MM.1S (cell line): ENCODE measurements around the gene DLGAP1.

ENCODE experiments used
- DNase-seq: peaks from one replicate; pipeline ENCODE4 v3.0.0-alpha.2; 2015
- H2AFZ ChIP-seq: fragments of 300-600 bp; sonication (generic); 2 replicates; pipeline ENCODE4 v1.6.0; 2016; ENCODE audit warnings: antibody characterized with exemption, low read length
- H3F3A ChIP-seq: fragments of 300-600 bp; sonication (generic); 2 replicates; pipeline ENCODE4 v1.6.1; 2016; ENCODE audit warnings: mild to moderate bottlenecking, antibody characterized with exemption, low read length, moderate library complexity, mixed read lengths; ENCODE audit not compliant: insufficient read depth
- H3K27ac ChIP-seq: fragments of 300-600 bp; sonication (generic); 2 replicates; pipeline ENCODE4 v1.5.1; 2016; ENCODE audit warnings: mild to moderate bottlenecking, low read length
- H3K27me3 ChIP-seq: fragments of 300-600 bp; sonication (generic); replicated peaks from 2 replicates; pipeline ENCODE4 v1.6.0; 2016; ENCODE audit warnings: low read length; ENCODE audit not compliant: insufficient read depth
- H3K36me3 ChIP-seq: fragments of 300-600 bp; sonication (generic); replicated peaks from 2 replicates; pipeline ENCODE4 v1.6.1; 2016; ENCODE audit warnings: mild to moderate bottlenecking, low read length, mixed read lengths; ENCODE audit not compliant: insufficient read depth
- H3K4me1 ChIP-seq: fragments of 300-600 bp; sonication (generic); 2 replicates; pipeline ENCODE4 v1.6.1; 2016; ENCODE audit warnings: low read length, mixed read lengths
- H3K4me2 ChIP-seq: fragments of 300-600 bp; sonication (generic); 2 replicates; pipeline ENCODE4 v1.6.0; 2016; ENCODE audit warnings: low read depth, low read length
- H3K4me3 ChIP-seq: fragments of 300-600 bp; sonication (generic); 2 replicates; pipeline ENCODE4 v1.5.1; 2016; ENCODE audit warnings: low read length, mixed read lengths
- H3K79me2 ChIP-seq: fragments of 300-600 bp; sonication (generic); 2 replicates; pipeline ENCODE4 v1.6.1; 2016; ENCODE audit warnings: mixed run types, low read length, mixed read lengths
- H3K9ac ChIP-seq: fragments of 300-600 bp; sonication (generic); 2 replicates; pipeline ENCODE4 v1.6.1; 2016; ENCODE audit warnings: low read length, mixed read lengths
- H3K9me2 ChIP-seq: fragments of 300-600 bp; sonication (generic); replicated peaks from 2 replicates; pipeline ENCODE4 v1.6.1; 2016; ENCODE audit warnings: mild to moderate bottlenecking, low read length, mixed read lengths; ENCODE audit not compliant: insufficient read depth
- H3K9me3 ChIP-seq: fragments of 300-600 bp; sonication (generic); replicated peaks from 2 replicates; pipeline ENCODE4 v1.6.1; 2016; ENCODE audit warnings: mild to moderate bottlenecking, low read length, mixed read lengths; ENCODE audit not compliant: insufficient read depth
- H4K20me1 ChIP-seq: fragments of 300-600 bp; sonication (generic); 2 replicates; pipeline ENCODE4 v1.6.1; 2016; ENCODE audit warnings: mild to moderate bottlenecking, low read length, moderate library complexity, mixed read lengths; ENCODE audit not compliant: insufficient read depth
- CTCF ChIP-seq: fragments of 300-600 bp; sonication (generic); IDR thresholded peaks from 2 replicates; pipeline ENCODE4 v1.5.1; 2016; ENCODE audit warnings: antibody characterized with exemption, low read length, mixed read lengths
- EZH2 ChIP-seq: fragments of 300-600 bp; sonication (generic); optimal IDR thresholded peaks from 2 replicates; pipeline ENCODE3; 2017; ENCODE audit warnings: low read depth, mild to moderate bottlenecking, antibody characterized with exemption, low read length, mixed read lengths
- EZH2phosphoT487 ChIP-seq: fragments of 300-600 bp; sonication (generic); IDR thresholded peaks from 2 replicates; pipeline ENCODE4 v1.6.1; 2018; ENCODE audit warnings: antibody characterized with exemption, low read length

The DLGAP1 gene

GRCh38 chr18:3471141-3471648 is 983.9 kb downstream of the DLGAP1 start:
- Histone ChIP-seq H3K36me3 (no peaks in the 10 kb centered on the region), H3K9ac (no peak overlapping the region), H3K9me3 (no peaks in the 10 kb centered on the region), H2AFZ (no peak overlapping the region), H3K4me2 (no peak overlapping the region), H3K27me3 (peaks cover 41% of the 10 kb centered on the region), H3K27ac (no peak overlapping the region), H3K4me3 (no peak overlapping the region), H3K4me1 (no peaks in the 10 kb centered on the region), H3K79me2 (no peaks in the 10 kb centered on the region), H3F3A (no peaks in the 10 kb centered on the region), H4K20me1 (no peaks in the 10 kb centered on the region), H3K9me2 (no peaks in the 10 kb centered on the region)
- TF ChIP-seq EZH2 (no peak), EZH2phosphoT487 (no peak), CTCF (no peak)
- DNase-seq: no peak

- Histone ChIP-seq H3K27ac (no peak overlapping the region), H3F3A (no peaks in the 10 kb centered on the region), H2AFZ (no peak overlapping the region), H3K4me2 (no peak overlapping the region), H3K36me3 (no peaks in the 10 kb centered on the region), H3K9ac (no peak overlapping the region), H4K20me1 (no peaks in the 10 kb centered on the region), H3K4me3 (no peak overlapping the region), H3K79me2 (no peaks in the 10 kb centered on the region), H3K27me3 (peaks cover 29% of the 10 kb centered on the region), H3K4me1 (no peaks in the 10 kb centered on the region), H3K9me3 (no peaks in the 10 kb centered on the region), H3K9me2 (no peaks in the 10 kb centered on the region)
- no peak for DNase-seq
- TF ChIP-seq EZH2phosphoT487 (no peak), CTCF (no peak), EZH2 (no peak)
Measured at GRCh38 chr18:3468833-3469232, 986.3 kb downstream of the DLGAP1 start.

- Histone ChIP-seq H3K9me3 (no peaks in the 10 kb centered on the region), H3K4me3 (no peak overlapping the region), H3K9ac (no peak overlapping the region), H3K27ac (no peak overlapping the region), H3K9me2 (no peaks in the 10 kb centered on the region), H4K20me1 (no peaks in the 10 kb centered on the region), H3K4me2 (no peak overlapping the region), H2AFZ (no peak overlapping the region), H3K4me1 (no peaks in the 10 kb centered on the region), H3K27me3 (peaks cover 26% of the 10 kb centered on the region), H3K36me3 (no peaks in the 10 kb centered on the region), H3K79me2 (no peaks in the 10 kb centered on the region), H3F3A (no peaks in the 10 kb centered on the region)
- DNase-seq: no peak
- TF ChIP-seq EZH2phosphoT487 (no peak), EZH2 (no peak), CTCF (no peak)
Measured at GRCh38 chr18:3468066-3468705, 986.9 kb downstream of the DLGAP1 start.
